Pancreas (tissue), 10 donors: ENCODE data around the gene MLXIP. TPM values are rescaled to one million over a fixed set of nuclear protein-coding genes. Genes with fewer than 3 reads are reported as not detected.

Experiments
- ATAC-seq, 4 donors: fragments of 200-7000 bp; cut with Tn5 transposase; one replicate each; pipeline versions ENCODE4 v1.8.0 to v1.9.1; 2020; ENCODE audit warnings: mild to moderate bottlenecking in 4 of 4, moderate library complexity in 4 of 4
- DNase-seq, 6 donors: peaks; one replicate each; pipeline ENCODE4 v3.0.0-alpha.2; 2020
- FAIRE-seq: peaks from 2 replicates; lab custom pipeline; 2012; peaks lifted over from hg19 to GRCh38; lab: Jason Lieb, UNC
- H3K27ac ChIP-seq, 4 donors: fragments of 200-600 bp; sonication (generic); 1 replicate in 3 of 4; 2 replicates in 1 of 4; pipeline versions ENCODE4 v1.5.0 to v1.8.0; 2020
- H3K27me3 ChIP-seq, 4 donors: fragments of 200-600 bp; one replicate each; pipeline ENCODE4 v1.8.0; 2021
- H3K36me3 ChIP-seq, 3 donors: fragments of 200-600 bp; sonication (generic) in 1 of 3; one replicate each; pipeline versions ENCODE4 v1.5.0 to v1.8.0; 2020 to 2021
- H3K4me1 ChIP-seq, 3 donors: fragments of 200-600 bp; one replicate each; pipeline ENCODE4 v1.8.0; 2021
- H3K4me3 ChIP-seq, 4 donors: fragments of 200-600 bp; sonication (generic) in 2 of 4; one replicate each; pipeline versions ENCODE4 v1.5.0 to v1.8.0; 2020 to 2021
- H3K9me3 ChIP-seq, 4 donors: fragments of 200-600 bp; one replicate each; pipeline ENCODE4 v1.8.0; 2021
- CTCF ChIP-seq, 4 donors: fragments of 200-600 bp; sonication (generic) in 3 of 4; IDR thresholded peaks; one replicate each; pipeline versions ENCODE4 v1.5.0 to v1.8.0; 2021; ENCODE audit warnings: antibody characterized with exemption in 4 of 4
- WGBS, 2 donors: extraction: QIAGEN DNeasy Blood & Tissue Kit; methylation state at CpG; one replicate each; pipeline ENCODE4 v1.1.7; 2013; 5-methylcytosine and 5-hydroxymethylcytosine counted together
- intact Hi-C, 3 donors: fragments of 100-400 bp; cut with DNase I; formaldehyde crosslinking; loops; one replicate each; pipeline versions ENCODE4 v1.11.1 to v1.14.2; 2022
- polyA plus RNA-seq, 2 donors: library from polyadenylated mRNA; stranded (reverse); fragments of 200-250 nt; gene quantifications; one replicate each; pipeline ENCODE4 v1.2.3, GENCODE V29; 2013
- total RNA-seq, 6 donors: library from RNA; stranded (reverse); fragmentation: NEBNext Ultra II Directional in 4 of 6; extraction: Animal tissue kit (Norgen Biotek cat#: 25700) in 4 of 6; gene quantifications; one replicate each; pipeline versions ENCODE4 v1.2.1 to v1.2.4, GENCODE V29; 2021 to 2023
- donor health status: healthy with polysubstance abuse.
- donor health status: DM: no; HTN: no; CAD: no; lungs with moderate emphysema.
- donor health status: DM: no; HTN: no; CAD: no.
- donor health status: control.
- donor health status: control.
- donor health status: Bipolar disorder and iron deficiency.
- donor health status: DM: yes; HTN: yes; CAD: no.
- donor health status: DM: no; HTN: no; CAD: no.
- donor health status: DM: no; HTN: no; CAD: no.
- donor health status: DM: yes; HTN: yes; CAD: no.

Gene MLXIP
- total and polyA plus RNA-seq, 8 donors = 35.4 to 90.1 (median 55.5) TPM

GRCh38 chr12:122152754-122153153 is 74.2 kb downstream of the MLXIP start:
- Histone ChIP-seq H3K27ac (no peak overlapping the region), H3K4me1 (no peaks in the 10 kb centered on the region), H3K9me3 (no peaks in the 10 kb centered on the region), H3K4me3 (no peak overlapping the region), H3K36me3 (no peaks in the 10 kb centered on the region), H3K27me3 (no peaks in the 10 kb centered on the region)
- WGBS, 2 donors = 86 to 90% methylated on average over 9 of the region's 9 CpGs
- no peak for TF ChIP-seq CTCF (IDR thresholded peaks at IDR 0.05)
- DNase-seq (no peak), ATAC-seq (no peak), FAIRE-seq (no peak)
- intact Hi-C loops = no loop called here

GRCh38 chr12:122155705-122156104 is 77.1 kb downstream of the MLXIP start:
- no peak overlapping the region for H3K4me3 ChIP-seq
- WGBS, 2 donors = 89 to 90% methylated on average over 10 of the region's 10 CpGs
- FAIRE-seq = no peak

GRCh38 chr12:122158700-122159285 is 80.2 kb downstream of the MLXIP start:
- Histone ChIP-seq H3K4me1 (no peaks in the 10 kb centered on the region), H3K9me3 (no peaks in the 10 kb centered on the region), H3K4me3 (no peak overlapping the region), H3K27ac (no peak overlapping the region), H3K27me3 (no peaks in the 10 kb centered on the region), H3K36me3 (no peaks in the 10 kb centered on the region)
- DNase-seq (no peak), FAIRE-seq (no peak), ATAC-seq (no peak)
- 89 to 91% methylated on average over 7 of the region's 7 CpGs for WGBS, 2 donors
- no peak for TF ChIP-seq CTCF (IDR thresholded peaks at IDR 0.05)
- intact Hi-C loops = no loop called here

More at GRCh38 chr12:122155705-122156104, 77.1 kb downstream of the MLXIP start:
- DNase-seq (no peak), ATAC-seq (no peak)
- H3K9me3 ChIP-seq = no peaks in the 10 kb centered on the region
- no peaks in the 10 kb centered on the region for H3K36me3 ChIP-seq
- H3K27me3 ChIP-seq = no peaks in the 10 kb centered on the region
- no peak for TF ChIP-seq CTCF (IDR thresholded peaks at IDR 0.05)
- H3K4me1 ChIP-seq = no peaks in the 10 kb centered on the region
- no peak overlapping the region for H3K27ac ChIP-seq
- intact Hi-C loops = no loop called here

- Histone ChIP-seq H3K4me1 (no peaks in the 10 kb centered on the region), H3K9me3 (no peaks in the 10 kb centered on the region), H3K27me3 (no peaks in the 10 kb centered on the region), H3K36me3 (no peaks in the 10 kb centered on the region), H3K4me3 (no peak overlapping the region), H3K27ac (no peak overlapping the region)
- 72 to 77% methylated on average over 4 of the region's 4 CpGs for WGBS, 2 donors
- DNase-seq (no peak), FAIRE-seq (no peak), ATAC-seq (no peak)
- TF ChIP-seq CTCF (IDR thresholded peaks at IDR 0.05) = no peak
- intact Hi-C loops = no loop called here
Measured at GRCh38 chr12:122159882-122160281, 81.3 kb downstream of the MLXIP start.

- Histone ChIP-seq H3K4me3 (no peak overlapping the region), H3K36me3 (no peaks in the 10 kb centered on the region), H3K9me3 (no peaks in the 10 kb centered on the region), H3K4me1 (no peaks in the 10 kb centered on the region), H3K27ac (no peak overlapping the region), H3K27me3 (no peaks in the 10 kb centered on the region)
- no peak for TF ChIP-seq CTCF (IDR thresholded peaks at IDR 0.05)
- no peak for FAIRE-seq
- ATAC-seq = no peak
- intact Hi-C loops = no loop called here
- DNase-seq = no peak
- WGBS, 2 donors = 85 to 89% methylated on average over 11 of the region's 11 CpGs
Measured at GRCh38 chr12:122160761-122161160, 82.2 kb downstream of the MLXIP start.
